Osteocyte (in vitro differentiated cells): ENCODE measurements around the gene ZBTB40. TPM values are rescaled to one million over a fixed set of nuclear protein-coding genes. Genes with fewer than 3 reads are reported as not detected.

Experiments
- DNase-seq: peaks from one replicate; pipeline ENCODE4 v3.0.0; 2021; ENCODE audit warnings: mixed read lengths; ENCODE audit not compliant: unreplicated experiment; ENCODE audit errors: extremely low spot score
- H3K27ac Mint-ChIP-seq: one replicate; pipeline ENCODE4 v1.8.0; 2021; ENCODE audit warnings: mild to moderate bottlenecking, mixed read lengths; ENCODE audit not compliant: unreplicated experiment
- H3K27me3 Mint-ChIP-seq: one replicate; pipeline ENCODE4 v1.8.0; 2021; ENCODE audit warnings: mixed read lengths; ENCODE audit not compliant: unreplicated experiment
- H3K36me3 Mint-ChIP-seq: one replicate; pipeline ENCODE4 v1.8.0; 2021; ENCODE audit warnings: mixed read lengths; ENCODE audit not compliant: unreplicated experiment
- H3K4me1 Mint-ChIP-seq: one replicate; pipeline ENCODE4 v1.8.0; 2021; ENCODE audit warnings: mixed read lengths; ENCODE audit not compliant: unreplicated experiment
- H3K4me3 Mint-ChIP-seq: one replicate; pipeline ENCODE4 v1.8.0; 2021; ENCODE audit warnings: mild to moderate bottlenecking, moderate library complexity, mixed read lengths; ENCODE audit not compliant: unreplicated experiment
- H3K9me3 Mint-ChIP-seq: one replicate; pipeline ENCODE4 v1.8.0; 2021; ENCODE audit warnings: mixed read lengths; ENCODE audit not compliant: unreplicated experiment
- CTCF ChIP-seq: fragments of 200-600 bp; sonication (generic); IDR thresholded peaks from 2 replicates; pipeline ENCODE4 v1.5.0; 2021; ENCODE audit warnings: antibody characterized with exemption, mild to moderate bottlenecking, moderate library complexity
- total RNA-seq: library from RNA; stranded (reverse); gene quantifications from 2 replicates; pipeline ENCODE4 v1.2.1, GENCODE V29; 2021

Gene ZBTB40
- total RNA-seq, 1 donor from 2014 or later: 23.6 TPM

GRCh38 chr1:22575532-22576149, 124.0 kb downstream of the ZBTB40 start:
- no peaks in the 10 kb centered on the region for H3K4me1 Mint-ChIP-seq
- no peak overlapping the region for H3K4me3 Mint-ChIP-seq
- peaks cover 37% of the 10 kb centered on the region for H3K27me3 Mint-ChIP-seq

GRCh38 chr1:22576150-22576544, 124.5 kb downstream of the ZBTB40 start:
- TF ChIP-seq CTCF: no peak
- Mint-ChIP-seq H3K27ac (no peak overlapping the region), H3K27me3 (peaks cover 31% of the 10 kb centered on the region), H3K9me3 (no peaks in the 10 kb centered on the region), H3K36me3 (no peaks in the 10 kb centered on the region), H3K4me1 (no peaks in the 10 kb centered on the region), H3K4me3 (no peak overlapping the region)
- DNase-seq: no peak

More at GRCh38 chr1:22575532-22576149, 124.0 kb downstream of the ZBTB40 start:
- H3K27ac Mint-ChIP-seq: no peak overlapping the region
- H3K36me3 Mint-ChIP-seq: no peaks in the 10 kb centered on the region
- DNase-seq: no peak
- H3K9me3 Mint-ChIP-seq: no peaks in the 10 kb centered on the region
- TF ChIP-seq CTCF: no peak

- no peaks in the 10 kb centered on the region for H3K36me3 Mint-ChIP-seq
- DNase-seq: no peak
- H3K9me3 Mint-ChIP-seq: no peaks in the 10 kb centered on the region
- no peak overlapping the region for H3K4me3 Mint-ChIP-seq
- TF ChIP-seq CTCF: no peak
- no peaks in the 10 kb centered on the region for H3K4me1 Mint-ChIP-seq
- H3K27ac Mint-ChIP-seq: no peak overlapping the region
- H3K27me3 Mint-ChIP-seq: peaks cover 30% of the 10 kb centered on the region
These were observed 125.0 kb downstream of the ZBTB40 start for GRCh38 chr1:22576617-22577016.

- Mint-ChIP-seq H3K36me3 (no peaks in the 10 kb centered on the region), H3K27ac (no peak overlapping the region), H3K4me3 (no peak overlapping the region), H3K4me1 (no peaks in the 10 kb centered on the region), H3K27me3 (peaks cover 27% of the 10 kb centered on the region), H3K9me3 (no peaks in the 10 kb centered on the region)
- no peak for TF ChIP-seq CTCF
- DNase-seq: no peak
These were observed 127.2 kb downstream of the ZBTB40 start for GRCh38 chr1:22578732-22579361.

GRCh38 chr1:22579541-22580155, 128.0 kb downstream of the ZBTB40 start:
- no peaks in the 10 kb centered on the region for H3K9me3 Mint-ChIP-seq
- H3K27ac Mint-ChIP-seq: no peak overlapping the region
- no peak for DNase-seq
- H3K27me3 Mint-ChIP-seq: peaks cover 22% of the 10 kb centered on the region
- no peaks in the 10 kb centered on the region for H3K4me1 Mint-ChIP-seq
- H3K4me3 Mint-ChIP-seq: no peak overlapping the region
- no peaks in the 10 kb centered on the region for H3K36me3 Mint-ChIP-seq
- no peak for TF ChIP-seq CTCF
